GM12872 (cell line): ENCODE results near the gene TRPT1.

Experiments
- TF ChIP-seq, protein P1 (sequence below): IDR thresholded peaks from 3 replicates; pipeline ENCODE4 v1.5.1; 2011; ENCODE audit warnings: low read depth, mild to moderate bottlenecking, low read length, moderate library complexity; ENCODE audit not compliant: insufficient read depth

The TRPT1 gene

GRCh38 chr11:64224151-64224890 lies 1.7 kb downstream of the TRPT1 start:
- TF ChIP-seq, protein P1, sequence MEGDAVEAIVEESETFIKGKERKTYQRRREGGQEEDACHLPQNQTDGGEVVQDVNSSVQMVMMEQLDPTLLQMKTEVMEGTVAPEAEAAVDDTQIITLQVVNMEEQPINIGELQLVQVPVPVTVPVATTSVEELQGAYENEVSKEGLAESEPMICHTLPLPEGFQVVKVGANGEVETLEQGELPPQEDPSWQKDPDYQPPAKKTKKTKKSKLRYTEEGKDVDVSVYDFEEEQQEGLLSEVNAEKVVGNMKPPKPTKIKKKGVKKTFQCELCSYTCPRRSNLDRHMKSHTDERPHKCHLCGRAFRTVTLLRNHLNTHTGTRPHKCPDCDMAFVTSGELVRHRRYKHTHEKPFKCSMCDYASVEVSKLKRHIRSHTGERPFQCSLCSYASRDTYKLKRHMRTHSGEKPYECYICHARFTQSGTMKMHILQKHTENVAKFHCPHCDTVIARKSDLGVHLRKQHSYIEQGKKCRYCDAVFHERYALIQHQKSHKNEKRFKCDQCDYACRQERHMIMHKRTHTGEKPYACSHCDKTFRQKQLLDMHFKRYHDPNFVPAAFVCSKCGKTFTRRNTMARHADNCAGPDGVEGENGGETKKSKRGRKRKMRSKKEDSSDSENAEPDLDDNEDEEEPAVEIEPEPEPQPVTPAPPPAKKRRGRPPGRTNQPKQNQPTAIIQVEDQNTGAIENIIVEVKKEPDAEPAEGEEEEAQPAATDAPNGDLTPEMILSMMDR, result no peak

GRCh38 chr11:64223001-64223651 lies 2.9 kb downstream of the TRPT1 start:
- TF ChIP-seq, protein P1, result no peak

DNA sequence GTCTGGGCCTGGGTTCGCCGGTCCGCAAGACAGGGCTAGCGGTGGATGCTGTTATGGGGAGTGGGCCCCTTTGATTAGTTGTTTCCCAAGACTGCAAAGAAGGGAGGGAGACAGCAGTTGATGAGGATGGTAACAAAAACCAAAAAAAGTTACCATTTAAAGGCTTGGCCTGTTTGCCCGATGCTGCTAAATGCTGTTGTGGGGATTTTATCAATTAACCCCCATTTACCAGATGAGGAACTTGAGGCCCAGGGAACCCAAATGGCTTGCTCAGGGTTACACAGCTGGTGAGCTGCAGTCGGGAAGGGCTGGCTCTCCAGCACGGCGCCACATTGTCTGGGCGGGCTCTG lies 3.4 kb downstream of the TRPT1 start:
- TF ChIP-seq, protein P1, result no peak

DNA sequence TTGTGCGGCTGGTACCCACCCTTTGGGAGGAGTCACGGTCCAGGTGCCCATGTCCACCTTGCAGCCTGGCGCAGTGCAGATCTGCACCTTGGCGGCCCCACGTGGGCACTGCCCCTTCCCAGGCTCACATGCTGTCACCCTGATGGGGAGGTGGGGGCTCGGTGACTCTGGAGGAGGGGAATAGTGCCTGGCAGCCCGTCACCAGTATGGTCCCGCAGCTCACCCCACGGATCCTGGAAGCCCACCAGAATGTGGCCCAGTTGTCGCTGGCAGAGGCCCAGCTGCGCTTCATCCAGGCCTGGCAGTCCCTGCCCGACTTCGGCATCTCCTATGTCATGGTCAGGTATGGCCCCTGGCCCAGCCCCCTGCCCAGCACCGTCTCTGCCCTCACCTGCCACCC lies 5.2 kb downstream of the TRPT1 start:
- TF ChIP-seq, protein P1, result no peak

DNA sequence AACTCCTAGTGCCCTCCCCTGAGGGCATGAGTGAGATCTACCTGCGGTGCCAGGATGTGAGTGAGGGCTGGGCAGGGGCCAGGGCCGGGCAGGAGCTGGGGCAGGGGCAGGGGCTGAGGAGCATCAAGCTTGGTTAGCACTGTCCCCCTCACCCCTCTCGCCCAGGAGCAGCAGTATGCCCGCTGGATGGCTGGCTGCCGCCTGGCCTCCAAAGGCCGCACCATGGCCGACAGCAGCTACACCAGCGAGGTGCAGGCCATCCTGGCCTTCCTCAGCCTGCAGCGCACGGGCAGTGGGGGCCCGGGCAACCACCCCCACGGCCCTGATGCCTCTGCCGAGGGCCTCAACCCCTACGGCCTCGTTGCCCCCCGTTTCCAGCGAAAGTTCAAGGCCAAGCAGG lies 5.7 kb downstream of the TRPT1 start:
- TF ChIP-seq, protein P1, result no peak

GRCh38 chr11:64219755-64220154 lies 6.2 kb downstream of the TRPT1 start:
- TF ChIP-seq, protein P1, result no peak

GRCh38 chr11:64219354-64219684 lies 6.7 kb downstream of the TRPT1 start:
- TF ChIP-seq, protein P1, result no peak
